Hematopoietic multipotent progenitor cell treated with erythropoietin and hydrocortisone succinate and interleukin-3 and kit ligand, for 8 days (in vitro differentiated cells): ENCODE data around the gene CYS1.
"Not testable (repeated sequence)": the region's sequence is repeated elsewhere in the genome, so short reads cannot be mapped to it uniquely, and the experiment has no call there.

Experiments
- DNase-seq: peaks from one replicate; pipeline ENCODE4 v3.0.0-alpha.2; 2015

The CYS1 gene

DNA sequence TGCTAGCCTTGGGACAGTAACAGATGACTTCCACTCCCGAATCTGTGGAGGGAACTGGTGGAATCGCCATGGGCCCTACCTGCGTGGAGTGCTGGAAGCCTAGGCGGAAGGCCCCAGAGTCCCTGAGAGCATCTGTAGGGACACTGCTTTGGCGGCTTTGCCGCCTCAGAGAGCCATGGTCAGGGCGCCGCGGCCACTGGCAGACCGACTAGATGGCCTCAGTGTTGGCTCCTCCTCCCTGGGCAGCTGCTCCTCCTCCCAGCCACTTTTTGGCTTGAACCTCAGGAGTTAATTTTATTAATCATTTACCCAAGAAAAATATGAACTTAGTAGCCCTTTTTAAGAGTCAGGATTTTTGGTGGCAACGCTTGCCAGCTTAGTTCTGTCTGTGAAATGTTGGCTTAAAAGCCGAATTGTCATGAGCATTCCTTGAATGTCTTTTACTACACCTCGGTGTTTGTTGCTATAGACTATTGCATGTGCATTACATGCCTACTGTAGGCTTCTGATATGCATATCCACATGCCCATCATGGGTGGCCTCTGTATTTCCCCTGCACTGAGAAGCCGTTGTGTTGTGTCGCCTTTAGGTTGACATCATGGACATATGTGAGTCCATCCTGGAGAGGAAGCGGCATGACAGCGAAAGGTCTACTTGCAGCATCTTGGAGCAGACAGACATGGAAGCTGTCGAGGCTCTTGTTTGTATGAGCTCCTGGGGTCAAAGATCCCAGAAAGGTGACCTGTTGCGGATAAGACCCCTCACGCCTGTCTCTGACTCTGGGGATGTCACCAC lies 34.5 kb downstream of the CYS1 start:
- DNase-seq: no peak

DNA sequence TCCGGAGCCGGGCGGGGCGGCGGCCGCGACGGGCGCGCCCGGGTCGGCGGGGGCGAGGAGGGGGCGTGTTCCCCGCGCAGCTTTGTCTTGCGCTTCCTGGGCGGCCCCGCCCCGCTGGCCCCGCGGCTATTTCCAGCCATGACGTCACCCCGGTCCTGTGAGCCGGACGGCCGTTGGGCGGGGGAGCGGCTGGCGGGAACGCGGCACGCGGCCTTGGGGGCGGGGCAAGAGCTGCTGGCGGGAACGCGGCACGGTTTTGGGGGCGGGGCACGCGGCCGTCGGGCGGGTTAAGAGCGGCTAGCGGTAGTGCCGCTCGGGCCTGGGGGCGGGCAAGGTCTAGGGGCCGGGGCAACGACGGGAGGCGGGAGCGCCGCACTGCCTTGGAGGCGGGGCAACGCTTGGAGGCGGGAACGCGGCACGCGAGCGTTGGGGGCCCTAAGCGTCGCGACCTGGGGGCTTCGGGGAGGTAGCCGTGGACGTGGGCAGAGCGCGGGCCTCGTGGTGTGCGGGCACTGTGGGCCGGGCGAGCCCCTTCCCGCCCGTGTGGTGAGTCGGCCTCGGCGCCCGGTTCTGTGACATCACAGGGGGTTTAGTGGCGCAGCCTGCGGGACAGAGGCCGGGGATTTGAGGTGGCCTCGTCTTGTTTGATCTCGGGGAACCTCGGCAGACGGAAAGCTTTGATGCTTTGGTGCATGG lies 36.2 kb downstream of the CYS1 start:
- peak; percentile 88 for DNase-seq

DNA sequence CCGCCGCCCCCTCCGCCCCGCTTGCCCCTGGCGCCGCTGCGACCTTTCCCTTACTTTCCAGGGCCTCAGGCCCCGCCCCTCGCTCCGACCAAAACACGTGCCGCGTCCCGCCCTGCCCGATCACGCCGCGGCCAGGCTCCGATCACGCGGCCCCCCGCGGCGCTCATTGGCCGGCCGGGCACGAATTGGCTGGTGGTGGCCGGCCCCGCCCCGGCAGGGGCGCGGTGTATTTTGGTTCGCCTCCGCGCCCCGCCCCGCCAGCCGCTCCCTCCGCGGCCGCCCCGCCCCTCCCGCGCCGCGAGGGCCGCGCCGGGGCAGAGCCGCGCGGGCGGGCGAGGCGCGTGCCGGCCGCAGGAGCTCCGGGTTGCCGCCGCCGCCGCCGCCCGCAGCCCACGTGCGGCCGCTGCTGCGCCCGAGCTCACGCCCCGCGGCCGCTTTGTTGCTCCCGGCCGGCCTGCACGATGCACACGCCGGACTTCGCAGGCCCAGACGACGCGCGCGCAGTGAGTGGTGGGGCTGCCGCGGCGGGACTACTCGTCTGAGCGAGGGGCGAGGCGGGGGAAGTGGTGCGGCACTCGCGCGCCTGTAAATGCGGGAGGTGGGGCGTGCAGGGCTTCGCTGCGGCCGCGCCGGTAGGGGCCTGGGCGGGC lies 36.8 kb downstream of the CYS1 start, which contains the start of gene KLF11:
Gene KLF11, plus strand, starts transcription at position 295 of the 650 bp plus-strand sequence. Its CDS starts 167 bp downstream, at position 462.
- peak; percentile 89 for DNase-seq

DNA sequence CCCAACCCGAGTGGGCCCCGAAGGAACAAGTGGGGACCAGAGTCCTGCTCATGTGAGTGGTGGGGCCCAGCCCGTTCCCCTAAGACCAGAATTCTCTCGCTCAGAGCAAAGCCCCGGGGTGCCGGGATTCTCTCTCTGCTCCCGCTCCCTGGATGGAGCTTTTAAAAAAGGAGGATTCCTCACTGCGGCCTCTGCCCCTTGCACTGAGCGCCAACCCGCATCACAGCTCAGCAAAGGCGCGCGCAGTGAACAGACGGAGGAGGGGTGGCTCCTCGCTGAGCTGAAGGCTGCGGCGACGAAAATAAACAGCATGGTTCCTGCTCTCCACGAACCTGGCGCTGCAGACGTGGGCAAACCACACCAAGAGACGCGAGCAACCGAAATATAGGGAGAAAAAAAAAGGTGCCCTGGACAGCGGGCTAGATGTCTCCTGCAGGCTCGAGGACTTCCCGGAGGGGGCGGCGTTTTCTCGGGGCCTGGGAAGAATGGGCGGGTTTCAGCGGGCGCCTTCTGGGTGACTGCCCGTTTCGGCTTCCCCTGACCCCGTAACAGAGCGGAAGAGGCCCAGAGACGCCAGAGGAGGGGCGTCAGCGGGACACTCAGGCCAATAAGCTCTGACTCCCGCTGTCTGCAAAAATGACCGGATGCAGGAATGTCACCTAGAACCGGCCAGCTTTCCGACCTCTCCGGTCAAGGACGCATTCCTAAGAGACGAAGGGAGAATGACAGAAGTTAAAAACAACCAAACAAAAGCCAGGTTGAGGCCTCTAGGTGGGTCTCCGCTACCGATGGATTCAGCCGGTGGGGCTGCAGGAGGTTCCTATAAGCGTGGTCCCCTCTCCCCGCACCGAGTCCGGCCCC lies 37.7 kb downstream of the CYS1 start:
- DNase-seq: peak; percentile 33

DNA sequence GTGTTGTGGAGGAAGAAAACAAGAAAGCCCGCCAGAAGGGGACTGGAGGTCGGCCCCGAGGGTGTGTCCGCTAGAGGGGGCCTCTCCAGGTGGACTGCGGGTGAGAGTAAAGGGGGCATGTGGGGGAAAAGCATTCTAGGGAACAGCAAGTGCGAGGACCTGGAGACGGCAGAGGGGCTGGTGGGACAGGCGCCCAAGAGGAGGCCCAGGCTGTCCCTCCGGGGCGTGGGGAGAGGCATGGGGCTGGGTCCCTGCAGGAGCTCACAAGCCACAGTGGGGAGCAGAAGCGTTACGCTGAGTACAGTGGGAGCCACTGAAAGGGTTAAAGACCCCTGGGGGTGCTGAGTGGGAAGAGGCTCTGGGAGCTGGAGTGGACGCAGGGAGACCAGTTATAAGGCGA lies 38.5 kb downstream of the CYS1 start:
- no peak for DNase-seq

DNA sequence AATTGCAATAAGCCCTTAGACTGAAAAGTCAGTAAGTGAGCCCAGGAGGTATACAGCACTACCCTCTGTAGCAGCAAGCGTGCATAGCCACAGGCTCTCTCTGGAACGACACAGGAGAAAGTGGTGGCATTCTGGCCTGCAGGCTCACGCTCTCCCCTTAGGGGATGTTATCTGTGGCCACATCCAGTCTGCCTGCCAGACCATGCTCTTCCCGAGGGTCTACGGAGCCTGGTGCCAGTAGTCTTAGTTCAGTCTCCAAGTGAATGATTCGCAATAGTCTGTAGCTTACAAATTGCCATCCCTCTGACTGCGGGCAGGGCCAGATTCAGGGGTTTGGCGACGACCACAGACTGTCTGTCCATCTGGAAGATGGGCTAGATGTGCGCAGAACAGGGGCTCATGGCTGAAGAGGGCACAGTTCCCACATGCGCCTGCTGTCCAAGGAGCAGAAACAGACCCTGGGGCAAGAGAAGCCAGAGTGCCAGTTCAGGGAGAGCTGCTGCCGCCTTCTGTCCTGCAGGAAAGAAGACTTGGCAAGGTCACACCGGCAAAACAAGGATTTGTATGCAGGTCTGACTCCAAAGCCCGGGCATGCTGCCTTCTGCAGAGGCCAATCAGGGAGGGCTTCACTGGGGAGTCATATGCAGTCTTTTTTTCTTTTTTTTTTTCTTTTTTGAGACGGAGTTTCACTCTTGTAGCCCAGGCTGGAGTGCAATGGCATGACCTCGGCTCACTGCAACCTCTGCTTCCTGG lies 40.4 kb downstream of the CYS1 start:
- DNase-seq: no peak

DNA sequence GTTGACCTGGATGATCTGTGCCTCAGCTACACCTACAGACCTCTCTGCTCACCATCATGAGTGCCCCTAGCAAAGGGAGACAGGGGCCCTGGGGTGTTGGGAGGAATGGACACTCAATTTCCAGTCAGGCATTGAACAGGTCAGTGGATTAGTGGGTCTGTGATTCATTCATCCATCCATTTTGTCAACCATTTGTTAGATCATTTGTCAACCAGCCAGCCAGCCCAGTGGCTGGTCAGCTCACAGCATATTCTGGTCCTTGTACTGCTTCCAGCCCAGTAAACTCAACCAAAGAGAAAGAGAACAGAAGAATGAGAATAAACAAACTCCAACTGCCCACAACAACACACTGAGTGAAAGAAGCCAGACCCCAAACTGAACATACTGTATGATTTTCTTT lies 41.5 kb downstream of the CYS1 start:
- DNase-seq: no peak

DNA sequence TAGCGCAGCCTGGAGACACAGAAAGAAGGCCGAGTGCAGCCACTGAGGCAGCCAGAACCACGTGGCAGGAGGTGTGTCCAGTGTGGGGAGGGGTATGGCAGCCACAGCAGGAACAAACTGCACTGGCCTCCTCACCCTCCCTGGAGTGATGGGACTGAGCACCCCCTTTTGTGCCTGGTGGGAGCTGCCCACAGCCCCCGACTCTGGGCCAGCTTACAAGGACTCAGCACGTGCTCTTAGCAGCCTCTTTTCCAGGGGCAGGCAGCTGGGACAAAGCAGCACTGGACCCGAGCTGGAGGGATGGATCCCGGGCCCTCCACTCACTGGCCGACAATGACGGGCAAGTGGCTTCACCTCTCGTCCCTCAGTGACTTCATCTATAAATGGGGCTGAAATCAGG lies 42.1 kb downstream of the CYS1 start:
- DNase-seq: no peak

DNA sequence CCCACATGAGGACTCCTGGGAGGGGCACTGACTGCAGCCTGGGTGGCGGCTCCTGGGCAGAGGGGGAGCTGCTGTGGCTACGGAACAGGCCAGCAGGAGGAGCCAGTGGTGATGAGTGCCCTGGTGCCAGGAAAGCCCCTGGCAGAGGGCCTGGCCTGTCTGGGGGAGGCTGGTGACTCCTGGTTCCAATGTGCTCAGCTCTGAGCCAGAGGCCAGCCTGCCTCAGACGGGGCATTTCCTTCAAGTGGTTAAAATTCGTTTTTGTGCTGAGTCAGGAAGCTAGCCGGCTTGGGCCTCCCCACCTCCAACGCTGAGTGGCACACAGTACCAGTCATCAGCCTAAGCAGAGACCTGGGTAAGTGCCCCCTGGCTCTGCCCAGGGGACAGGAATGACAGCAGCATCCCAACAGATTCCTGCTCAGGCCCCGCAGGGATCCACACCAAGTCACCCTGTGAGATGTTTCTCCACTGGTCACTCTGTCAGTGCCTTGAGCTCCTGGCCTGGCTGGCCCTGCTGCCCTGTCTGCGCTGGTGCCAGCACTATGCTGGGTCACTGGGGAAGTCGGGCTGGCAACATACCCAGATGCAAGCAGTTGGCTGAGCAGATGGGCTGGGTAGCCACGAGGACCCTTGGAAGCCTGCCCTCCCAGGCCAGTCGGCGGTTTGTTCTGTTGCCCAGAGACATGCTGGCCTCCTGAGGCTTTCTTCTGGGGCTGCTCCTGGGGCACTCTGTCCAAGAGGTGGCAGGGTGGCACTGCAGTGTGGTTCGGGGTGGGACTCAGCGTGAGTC lies 43.9 kb downstream of the CYS1 start:
- DNase-seq: peak; percentile 81

DNA sequence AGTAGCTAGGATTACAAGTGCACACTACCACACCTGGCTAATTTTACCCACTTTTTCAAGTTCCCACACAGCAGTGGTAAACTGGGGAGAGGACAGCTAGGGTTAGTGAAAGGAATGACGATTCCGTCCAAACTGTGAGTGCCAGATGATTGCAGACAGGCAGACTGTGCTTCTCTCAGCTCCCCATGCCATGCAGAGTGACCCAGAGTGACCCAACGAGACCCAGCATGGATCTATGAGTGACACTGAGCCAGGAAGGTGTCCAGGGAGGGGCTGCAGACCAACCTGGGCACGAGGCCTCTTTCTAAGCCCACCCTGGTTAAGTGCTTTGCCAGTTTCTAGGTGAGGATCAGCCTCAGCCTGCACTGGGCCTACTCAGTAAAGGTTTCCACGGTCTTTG lies 44.6 kb downstream of the CYS1 start:
- DNase-seq: no peak

DNA sequence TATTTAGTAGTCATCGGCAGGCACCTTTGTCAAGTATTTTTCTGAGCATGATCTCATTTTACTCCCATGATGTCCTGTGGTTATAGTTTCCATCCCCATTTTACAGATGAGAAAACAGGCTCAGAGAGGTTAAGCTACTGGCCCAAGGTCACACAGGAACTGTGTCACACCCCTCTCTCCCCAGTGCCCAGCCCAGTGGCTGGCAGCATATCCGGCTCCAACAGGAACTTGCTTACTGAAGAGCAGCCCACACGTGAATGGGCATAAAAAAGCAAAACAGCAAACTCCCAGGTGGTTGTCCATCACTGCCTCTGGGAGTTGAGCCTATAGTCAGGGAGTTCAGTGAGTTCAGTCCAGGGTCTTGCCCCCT lies 45.2 kb downstream of the CYS1 start:
- peak; percentile 37 for DNase-seq

DNA sequence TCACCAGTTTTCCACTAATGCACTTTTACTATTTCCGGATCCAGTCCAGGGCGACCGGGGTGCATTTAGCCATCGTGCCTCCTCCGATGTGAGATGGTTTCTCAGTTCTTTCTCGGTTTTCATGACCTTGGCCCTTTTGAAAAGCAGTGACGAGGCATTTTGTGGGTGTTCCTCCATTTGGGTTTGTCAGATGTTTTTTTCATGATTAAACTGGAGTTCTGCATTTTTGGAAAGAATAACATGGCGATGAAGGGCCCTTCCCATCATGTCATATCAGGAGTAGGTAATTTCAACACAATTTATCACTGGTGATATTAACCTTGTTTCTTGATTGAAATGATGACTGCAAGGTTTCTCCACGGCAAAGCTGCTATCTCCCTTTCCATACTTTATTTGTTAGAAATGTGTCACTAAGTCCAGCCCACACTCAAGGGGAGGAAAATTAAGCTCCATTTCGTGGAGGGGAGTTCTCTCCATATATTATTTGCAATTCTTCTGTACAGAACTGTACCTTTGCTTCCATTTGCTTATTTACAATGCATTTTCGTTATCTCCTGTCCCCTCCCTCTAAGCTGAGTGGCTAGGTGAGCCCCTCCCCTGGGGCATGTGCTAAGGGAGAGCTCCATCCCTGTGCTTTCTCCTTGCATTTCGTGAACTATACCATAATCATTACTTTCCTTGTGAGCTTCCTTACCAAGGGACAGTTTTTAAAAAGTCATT lies 45.7 kb downstream of the CYS1 start:
- DNase-seq: no peak

DNA sequence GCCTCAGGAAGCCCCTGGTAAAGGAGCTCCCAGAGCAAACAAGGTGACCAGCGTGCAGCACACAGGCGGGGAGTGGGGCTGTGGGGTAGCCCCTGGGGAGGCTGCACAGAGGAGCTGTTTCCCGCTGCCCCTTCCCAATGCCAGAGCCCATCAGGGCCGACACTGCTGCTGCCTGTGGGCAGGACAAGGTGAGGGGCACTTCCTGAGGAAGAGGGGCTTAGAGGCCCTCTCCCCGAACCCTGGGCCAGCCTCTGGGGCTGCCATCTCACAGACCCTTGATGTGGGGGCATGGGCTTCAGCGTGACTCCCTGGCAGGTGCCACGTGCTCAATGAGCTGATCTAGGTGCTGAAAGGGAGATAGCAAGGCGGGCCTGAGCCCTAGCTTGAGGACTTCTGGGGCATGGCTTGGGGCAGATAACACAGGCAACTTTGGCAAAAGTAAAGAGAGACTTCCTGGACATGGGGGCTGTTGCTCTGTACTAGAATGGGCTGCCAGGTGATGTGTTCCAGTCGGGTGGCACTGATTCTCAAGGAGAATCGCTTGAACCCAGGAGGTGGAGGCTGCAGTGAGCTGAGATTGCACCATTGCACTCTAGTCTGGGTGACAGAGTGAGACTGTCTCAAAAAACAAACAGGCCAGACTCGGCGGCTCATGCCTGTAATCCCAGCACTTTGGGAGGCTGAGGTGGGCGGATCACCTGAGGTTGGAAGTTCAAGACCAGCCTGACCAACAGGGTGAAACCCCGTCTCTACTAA lies 46.8 kb downstream of the CYS1 start:
- peak; percentile 84 for DNase-seq

DNA sequence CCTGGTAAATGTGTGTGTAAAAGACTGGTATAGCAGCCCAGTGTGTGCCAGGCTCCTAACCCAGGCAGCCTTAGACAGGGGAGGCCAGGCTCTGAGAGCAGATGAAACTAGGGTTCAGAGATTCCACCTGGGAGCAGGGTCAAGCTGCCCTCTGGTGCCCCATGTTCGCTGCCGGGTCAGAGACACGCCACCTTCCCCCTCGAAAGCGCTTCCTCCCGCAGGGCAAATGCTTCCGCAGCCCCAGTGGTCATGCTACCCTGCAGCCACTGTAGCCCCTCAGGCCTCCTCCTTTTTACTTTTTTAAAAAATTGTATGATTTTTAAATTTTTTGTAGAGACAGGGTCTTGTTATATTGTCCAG lies 47.5 kb downstream of the CYS1 start:
- DNase-seq: no peak

DNA sequence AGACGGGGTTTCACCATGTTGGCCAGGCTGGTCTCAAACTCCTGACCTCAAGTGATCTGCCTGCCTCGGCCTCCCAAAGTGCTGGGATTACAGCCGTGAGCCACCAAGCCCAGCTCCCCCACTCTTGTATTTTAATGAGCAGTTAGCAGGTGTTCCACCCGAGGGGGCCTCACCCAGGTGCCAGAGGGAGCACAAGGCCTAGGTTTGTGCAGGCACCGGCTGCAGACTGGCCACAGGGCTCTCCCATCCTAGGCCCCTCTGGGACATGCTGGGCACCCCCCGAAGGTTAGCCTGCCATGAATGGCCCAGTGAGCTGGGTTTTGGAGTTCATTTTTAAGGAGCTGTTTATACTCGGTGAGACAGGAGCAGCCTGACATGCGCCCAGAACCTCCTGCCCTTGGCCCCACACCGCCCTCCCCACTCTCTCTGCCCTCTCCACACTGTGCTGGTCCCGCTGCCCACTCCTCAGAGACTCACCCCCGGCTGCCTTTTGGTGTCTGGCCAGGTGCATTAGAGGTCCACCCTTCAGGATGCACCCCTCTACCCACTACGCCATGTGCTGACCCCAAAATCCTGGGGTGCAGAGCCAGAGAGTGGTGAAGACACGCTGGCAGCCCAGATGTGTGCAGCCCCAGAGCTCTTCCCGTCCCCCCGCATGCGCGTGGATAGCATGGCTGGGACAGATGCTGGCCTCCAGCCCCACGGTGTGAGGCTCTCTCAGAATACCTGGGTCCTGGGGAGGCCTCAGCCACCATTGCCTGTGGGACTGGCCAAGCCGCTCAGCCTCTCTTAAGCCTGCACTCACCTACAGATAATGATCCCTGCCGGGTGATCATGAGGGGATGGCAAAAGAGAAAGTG lies 48.1 kb downstream of the CYS1 start:
- DNase-seq: no peak

DNA sequence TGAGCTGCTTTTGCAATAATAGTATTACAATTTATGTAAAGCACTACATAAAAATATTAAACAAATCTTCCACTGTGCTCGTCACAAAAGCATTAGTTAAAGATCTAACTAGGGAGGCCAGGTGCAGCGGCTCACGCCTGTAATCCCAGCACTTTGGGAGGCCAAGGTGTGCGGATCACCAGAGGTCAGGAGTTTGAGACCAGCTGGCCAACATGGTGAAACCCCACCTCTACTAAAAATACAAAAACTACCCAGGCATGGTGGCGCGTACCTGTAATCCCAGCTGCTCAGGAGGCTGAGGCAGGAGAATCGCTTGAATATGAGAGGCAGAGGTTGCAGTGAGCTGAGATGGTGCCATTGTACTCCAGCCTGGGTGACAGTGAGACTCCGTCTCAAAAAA lies 49.4 kb downstream of the CYS1 start:
- not testable (repeated sequence) for DNase-seq

DNA sequence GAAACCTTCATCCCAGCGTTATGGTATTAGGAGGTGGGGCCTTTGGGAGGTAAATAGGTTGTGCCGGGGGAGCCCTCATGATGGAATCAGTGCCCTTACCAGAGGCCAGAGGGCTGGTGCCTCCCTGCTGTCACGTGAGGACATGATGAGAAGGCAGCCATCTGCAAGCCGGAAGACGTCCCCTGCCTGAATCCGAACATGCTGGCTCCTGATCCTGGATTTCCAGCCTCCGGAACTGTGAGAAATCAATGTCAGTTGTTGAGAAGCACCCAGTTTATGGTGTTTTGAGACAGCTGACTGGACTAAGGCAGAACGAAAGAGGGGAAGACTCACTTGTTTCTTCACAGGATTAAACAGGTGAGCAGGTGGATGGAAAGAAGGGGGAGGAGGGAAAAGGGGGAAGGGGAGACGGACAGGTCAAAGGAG lies 49.9 kb downstream of the CYS1 start:
- peak; percentile 56 for DNase-seq

DNA sequence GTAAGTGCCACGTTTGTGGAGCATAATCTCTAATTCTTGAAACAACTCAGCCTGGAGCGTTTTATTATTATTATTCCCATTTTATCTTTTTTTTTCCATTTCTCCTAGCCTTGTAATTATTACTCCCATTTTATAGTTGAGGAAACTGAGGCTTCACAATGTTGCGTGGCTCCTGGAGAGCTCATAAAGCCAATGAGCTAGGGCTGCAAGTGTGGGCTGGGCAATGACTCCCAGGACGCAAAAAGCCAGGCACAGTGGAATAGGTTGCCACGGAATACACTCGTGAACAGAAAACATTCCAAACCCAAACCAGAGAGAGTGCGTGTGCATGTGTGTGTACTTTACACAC lies 50.4 kb downstream of the CYS1 start:
- no peak for DNase-seq
